ENCODE results near the gene PSMB7.
A peak's percentile ranks its signal among the peaks of the same experiment; 100 is the strongest.

The PSMB7 gene

DNA sequence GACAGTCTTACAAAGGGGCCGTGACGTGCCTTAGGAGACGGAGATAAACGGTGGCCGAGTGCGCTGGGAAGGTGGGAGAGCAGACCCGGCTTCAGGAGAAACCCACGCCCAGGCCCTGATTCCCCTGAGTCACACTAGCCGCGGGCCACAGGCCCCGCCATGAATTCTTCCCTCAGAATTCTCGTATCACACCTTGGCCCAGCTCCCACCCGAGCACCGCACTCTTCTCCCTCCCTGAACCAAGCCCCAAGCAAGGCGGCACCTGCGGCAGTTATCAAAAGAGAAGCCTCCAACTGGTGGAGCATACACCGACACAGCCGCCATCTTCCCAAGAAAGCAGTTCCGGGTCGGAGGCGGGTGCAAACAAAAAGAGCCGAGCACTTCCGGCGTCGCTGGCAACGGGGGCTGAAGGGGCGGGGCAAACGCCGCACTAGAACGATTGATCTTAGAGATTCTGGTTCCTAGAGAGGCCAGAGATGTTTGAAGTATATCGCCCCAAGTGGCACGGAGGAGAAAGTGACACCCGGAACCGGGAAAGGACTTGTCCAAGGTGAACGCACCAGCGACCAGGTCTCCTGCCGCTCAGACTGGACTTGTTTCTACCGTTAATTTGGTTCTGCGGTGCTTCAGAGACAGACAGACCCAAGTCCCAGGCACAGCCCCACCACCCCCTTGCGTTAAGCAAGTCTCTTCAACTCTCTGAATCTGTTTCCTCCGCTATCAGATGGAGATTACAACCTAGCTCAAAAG, at the start of gene PSMB7:
PSMB7 (minus strand) TSS at position 341 of the 750 bp plus-strand sequence; CDS start at position 324, 17 bp downstream.
- DNase-seq: peak; percentile 97

GRCh38 chr9:124462739-124463138, 47.5 kb upstream of the PSMB7 start:
- no peak for DNase-seq

DNA sequence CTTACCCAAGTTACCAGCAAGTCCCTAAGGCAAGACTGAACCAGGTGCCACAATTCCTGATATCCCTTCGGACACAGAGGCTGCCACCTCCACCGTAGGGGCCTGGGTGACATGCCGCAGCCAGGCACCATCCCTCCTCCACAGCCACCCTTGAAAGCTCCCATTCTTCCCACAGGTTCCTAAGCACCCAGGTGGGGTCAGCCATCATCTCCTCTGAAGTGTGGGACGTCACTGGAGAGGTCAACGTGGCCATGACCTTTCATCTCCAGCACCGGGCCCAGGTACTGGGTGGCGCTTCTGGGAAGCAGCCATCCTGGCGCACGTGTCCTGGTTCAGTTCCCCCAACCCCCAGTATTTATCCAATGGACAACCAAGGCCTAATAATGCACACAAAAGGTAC, 43.2 kb upstream of the PSMB7 start:
- no peak for DNase-seq

DNA sequence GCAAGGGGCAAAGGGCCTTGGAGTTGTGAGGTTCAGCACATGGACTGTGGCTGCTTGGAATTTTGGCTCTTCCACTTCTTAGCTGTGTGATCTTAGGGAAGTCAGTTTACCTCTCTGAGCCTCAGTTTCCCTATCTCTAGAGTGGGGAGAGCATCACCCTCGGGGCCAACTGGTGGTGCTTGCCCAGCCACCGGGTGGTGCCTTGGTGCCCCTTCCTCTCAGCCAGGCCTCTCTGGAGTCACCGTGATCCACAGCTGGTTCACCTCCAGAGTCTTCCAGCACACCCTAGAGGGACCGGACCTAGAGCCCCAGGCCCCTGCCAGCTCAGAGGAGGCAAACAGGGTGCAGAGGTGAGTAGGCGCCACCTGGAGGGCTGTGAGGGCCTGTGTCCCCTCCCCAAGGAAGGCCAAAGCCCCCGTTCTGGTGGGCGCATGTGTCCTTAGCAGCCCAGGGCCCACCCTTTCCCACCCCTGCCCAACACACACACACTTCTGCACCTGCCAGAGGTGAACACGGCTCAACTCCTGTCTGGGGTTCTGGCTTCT, 42.7 kb upstream of the PSMB7 start:
- no peak for DNase-seq

GRCh38 chr9:124457079-124457886, 42.0 kb upstream of the PSMB7 start:
- no peak for DNase-seq

DNA sequence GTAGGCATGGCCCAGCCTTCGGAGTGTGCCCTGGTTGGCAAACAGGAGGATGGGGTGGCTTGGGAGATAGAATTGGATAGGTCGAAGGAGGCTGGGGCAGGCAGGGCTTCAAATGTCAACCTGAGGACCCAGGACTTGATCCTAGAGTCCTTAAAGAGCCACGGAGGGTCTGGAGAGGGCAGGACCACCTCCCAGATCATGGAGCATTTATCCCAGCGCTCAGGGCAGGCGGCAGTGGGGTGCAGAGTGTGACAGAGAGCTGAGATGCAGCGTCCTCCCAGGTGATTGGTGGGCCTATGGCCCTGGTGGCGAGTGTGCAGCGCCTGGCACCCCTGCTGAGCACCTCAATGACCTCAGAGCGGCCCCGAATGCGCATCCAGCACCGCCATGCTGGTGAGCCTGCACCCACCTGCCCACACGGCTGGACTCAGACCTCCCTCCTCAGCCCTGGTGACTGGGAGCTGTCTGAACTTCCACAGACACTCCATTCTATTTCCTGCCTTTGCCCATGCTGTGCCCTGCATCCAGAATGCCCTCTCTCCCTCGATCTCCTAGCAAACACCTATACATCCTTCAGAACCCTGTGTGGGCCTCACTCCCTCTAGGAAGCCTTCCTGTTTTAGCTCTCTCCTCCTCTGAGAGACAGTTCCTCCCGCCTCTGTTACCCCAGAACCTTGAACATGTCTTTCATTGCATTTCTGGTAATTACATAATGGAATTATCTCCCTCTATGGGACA, 41.3 kb upstream of the PSMB7 start:
- DNase-seq: no peak

DNA sequence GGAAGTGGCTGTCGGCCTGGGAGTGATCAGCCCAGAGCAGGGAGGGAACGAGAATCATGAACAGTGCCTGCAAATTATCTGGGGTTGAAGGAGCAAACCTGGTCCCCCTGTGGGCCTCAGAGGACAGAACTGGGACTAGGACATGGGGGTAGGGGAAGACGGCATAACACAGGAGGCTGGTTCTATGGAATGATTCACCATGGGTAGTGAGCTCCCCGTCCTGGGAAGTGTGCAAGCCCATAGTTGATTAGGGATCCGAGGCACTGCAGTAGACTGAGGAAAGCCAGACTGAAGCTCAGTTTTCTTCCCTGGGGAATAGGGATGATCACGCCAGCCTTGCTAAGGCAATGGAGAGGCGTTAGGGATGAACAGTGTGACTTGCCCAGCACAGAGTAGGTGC, 40.6 kb upstream of the PSMB7 start:
- DNase-seq: no peak

DNA sequence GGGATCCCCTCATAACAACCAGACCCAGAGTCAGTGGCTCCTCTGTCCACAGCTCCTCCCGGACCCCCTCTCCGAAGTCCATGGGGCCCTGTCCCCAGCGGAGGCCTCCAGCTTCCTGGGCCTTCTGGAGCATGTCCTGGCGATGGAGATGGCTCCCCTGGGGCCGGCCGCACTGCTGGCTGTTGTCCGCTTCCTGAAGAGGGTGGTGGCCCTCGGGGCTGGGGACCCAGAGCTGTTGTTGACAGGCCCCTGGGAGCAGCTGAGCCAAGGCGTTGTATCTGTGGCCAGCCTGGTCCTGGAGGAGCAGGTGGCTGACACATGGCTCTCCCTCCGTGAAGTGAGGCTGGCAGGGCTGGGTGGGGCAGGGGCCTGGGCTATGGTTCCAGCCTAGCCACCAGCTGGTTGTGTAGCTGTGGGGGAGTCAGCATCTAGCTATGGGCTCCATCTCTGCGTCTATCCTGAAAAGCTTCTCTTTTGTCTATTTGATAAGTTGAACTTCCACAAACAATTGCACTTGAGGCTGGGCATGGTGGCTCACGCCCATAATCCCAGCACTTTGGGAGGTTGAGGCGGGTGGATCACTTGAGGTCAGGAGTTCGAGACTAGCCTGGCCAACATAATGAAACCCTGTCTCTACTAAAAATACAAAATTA, 39.7 kb upstream of the PSMB7 start:
- DNase-seq: no peak

DNA sequence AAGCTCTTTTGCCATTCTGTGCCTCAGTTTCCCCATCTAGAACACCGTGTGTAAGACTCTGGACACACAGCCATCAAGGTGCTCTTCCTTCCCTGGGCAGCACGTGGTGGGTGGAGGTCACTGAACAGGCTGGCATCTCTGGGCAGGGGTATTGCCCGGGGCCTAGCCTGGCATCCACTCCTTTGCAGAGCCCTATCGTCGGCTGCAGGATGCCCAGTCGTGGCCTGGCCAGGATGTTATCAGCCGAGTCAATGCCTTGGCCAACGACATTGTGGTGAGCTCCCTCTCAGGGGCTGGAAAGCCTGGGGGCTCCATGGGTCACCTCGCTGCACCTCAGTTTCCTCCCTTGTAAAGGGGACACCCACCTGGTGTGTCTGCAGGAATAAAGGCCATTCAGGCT, 39.1 kb upstream of the PSMB7 start:
- no peak for DNase-seq

- DNase-seq: no peak
These were observed 38.4 kb upstream of the PSMB7 start for GRCh38 chr9:124453586-124454191.

DNA sequence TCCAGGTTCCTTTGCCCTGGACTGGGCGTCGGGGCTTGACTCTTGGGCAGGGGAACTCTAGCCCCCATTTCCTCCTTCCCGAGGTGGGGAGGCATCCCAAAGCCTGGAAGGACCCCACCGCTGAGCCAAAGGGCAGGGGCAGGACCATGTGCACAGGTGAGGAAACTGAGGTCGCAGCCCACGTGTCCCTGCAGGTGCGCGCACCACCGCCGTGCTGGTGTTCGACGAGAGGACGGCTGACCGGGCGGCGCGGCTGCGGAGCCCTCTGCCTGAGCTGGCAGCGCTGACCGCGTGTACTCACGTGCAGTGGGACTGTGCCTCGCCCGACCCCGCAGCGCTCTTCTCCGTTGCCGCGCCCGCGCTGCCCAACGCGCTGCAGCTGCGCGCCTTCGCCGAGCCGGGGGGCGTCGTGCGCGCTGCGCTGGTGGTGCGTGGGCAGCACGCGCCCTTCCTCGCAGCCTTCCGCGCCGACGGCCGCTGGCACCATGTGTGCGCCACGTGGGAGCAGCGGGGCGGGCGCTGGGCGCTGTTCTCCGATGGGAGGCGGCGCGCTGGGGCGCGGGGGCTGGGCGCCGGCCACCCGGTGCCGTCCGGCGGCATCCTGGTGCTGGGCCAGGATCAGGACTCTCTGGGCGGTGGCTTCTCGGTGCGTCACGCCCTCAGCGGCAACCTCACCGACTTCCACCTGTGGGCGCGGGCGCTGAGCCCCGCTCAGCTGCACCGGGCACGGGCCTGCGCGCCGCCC, 37.8 kb upstream of the PSMB7 start:
- DNase-seq: no peak

GRCh38 chr9:124452326-124452725, 37.1 kb upstream of the PSMB7 start:
- no peak for DNase-seq

DNA sequence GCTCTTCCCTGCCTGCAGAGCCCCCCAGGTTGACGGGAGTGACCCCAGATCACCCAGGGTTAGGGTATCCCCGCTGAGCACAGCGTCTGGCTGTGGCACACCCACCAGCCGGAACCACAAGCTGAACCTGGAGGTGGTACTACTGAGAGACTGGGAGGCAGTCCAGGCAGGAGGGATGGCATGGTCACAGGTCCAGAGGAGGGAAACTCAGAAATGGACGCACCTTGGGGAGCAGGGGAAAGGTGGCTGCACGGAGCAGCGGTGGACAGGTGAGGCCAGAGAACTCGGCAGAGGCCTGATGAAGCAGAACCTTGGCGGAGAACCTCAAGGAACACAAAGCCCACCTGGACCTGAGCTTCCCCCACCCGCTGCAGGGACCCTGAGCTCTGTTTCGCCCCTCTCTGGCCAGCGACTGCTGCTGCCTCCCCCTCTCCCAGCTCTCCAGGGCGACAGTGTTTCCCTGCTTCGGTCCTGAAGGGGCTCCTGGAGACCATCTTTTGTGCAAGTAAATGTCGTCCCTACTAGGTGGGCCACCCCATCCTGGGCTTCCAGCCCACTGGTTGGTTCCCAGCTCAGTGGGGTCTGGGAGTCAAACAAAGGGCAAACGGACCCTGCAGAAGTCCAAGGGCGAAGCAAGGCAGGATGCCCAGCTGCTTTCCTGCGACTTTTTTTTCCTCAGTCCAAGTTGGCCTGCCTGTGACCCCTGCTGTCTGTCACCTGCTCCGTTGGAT, 35.9 kb upstream of the PSMB7 start:
- DNase-seq: no peak

DNA sequence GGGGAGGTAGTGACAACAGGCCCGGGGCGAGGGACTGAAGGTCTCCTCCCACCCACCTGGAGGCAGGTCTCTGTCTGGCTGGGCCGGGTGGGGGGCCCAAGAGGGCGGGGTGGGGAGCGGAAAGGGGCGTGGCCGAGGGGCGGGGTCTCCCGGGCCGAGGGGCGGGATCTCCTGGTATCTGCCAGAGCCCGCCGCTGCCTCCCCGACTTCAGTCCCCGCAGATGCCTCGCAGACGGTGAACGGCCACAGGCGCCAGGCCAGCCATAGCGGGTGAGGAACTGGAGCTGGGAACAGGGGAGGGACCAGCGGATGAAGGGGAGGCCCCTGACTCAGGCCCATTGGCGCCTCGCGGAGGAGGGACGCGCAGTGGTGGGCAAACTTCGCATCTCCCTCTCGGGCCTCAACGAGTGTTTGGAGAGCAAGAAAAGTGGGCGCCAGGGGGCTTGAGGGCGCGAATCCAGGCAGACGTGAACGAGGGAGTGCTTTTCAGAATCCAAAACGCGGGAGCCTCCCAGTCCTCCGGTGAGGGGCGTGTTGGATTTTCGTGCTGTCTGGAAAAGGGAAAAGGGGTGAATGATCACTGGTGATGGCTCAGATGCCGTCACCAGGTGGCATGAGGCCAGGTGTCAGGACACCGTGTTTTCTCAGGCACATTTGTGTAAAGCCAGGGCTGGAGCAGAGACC, 35.1 kb upstream of the PSMB7 start, which contains the start of gene ADGRD2:
ADGRD2 (plus strand) TSS at position 211 of the 684 bp plus-strand sequence. CDS start 1,216 bp downstream, outside the sequence.
- peak; percentile 60 for DNase-seq

DNA sequence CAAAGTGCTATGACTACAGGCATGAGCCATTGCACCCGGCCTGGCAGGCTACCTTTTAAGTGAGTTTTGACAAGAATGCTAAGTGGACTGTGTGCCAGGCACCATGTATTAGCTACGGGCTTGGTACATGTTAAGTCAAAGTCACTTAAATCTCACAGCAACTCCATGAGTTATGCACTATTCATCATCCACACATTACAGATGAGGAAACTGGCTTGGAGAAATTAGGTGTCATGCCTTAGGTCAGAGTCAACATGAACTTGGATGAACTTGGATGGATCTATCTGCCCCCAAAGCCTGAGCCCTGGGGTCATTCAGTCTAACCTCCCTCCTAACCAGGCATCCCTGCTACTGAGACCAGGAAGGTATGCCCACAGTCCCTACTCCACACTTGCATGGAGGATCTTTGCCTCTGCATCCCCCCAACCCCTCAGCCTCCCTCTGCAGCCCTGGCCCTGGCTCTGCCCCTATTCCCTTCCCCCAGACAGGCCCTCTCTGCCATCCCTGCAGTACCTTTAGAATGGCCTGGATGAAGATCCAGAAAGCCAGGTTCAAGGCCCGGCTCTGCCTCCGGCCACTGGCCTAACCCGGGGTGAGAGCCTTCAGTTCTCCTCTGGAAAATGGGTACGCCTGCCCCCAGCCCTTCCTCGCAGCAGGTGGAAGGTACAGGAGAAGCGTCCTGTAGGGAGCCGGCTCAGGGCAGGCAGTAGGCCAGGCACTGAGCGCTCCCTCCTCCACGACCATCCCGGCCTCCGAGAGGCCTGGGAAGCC, 34.3 kb upstream of the PSMB7 start:
- DNase-seq: no peak

GRCh38 chr9:124448019-124448418, 32.8 kb upstream of the PSMB7 start:
- DNase-seq: no peak

- no peak for DNase-seq
These were observed 32.0 kb upstream of the PSMB7 start for GRCh38 chr9:124447297-124447661.

DNA sequence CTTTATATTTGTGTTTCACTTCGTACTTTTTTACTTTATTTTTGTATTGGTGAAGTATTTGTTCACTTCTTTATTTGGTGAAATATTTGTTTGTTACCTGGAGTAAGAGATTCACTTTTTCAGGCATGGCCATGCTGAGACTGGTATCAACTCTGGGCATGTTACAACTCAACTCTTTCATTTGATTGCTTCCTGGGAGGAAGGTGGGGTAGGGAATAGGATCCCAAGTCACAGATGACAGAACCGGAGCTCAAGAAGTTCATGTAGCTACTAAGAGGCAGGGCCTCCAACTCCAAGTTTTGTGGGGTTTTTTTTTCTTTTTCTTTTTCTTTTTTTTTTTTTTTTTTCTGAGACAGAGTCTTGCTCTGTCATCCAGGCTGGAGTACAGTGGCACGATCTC, 28.9 kb upstream of the PSMB7 start:
- DNase-seq: no peak

DNA sequence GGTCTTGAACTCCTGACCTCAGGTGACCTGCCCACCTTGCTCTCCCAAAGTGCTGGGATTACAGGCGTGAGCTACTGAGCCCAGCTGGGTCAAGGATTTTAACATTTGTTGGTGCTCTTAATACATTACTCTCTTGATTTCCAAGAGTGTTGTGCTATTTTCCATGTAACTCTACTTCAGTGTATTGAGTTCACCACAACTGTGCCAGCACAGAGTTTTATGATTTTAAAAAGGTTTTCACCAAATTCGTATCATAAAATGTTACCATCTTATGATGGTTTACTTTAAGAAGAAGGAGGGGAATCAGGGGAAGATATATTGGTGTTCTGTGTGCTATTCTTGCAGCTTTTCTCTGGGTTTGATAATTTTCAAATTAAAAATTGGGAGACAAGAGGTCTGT, 28.4 kb upstream of the PSMB7 start:
- DNase-seq: no peak

All from activated CD8-positive, alpha-beta memory T cell treated with anti-CD3 and anti-CD28 coated beads, Interleukin-2, amount 50 U/mL, for 48 hours (primary cell).